ENCODE results near the gene FAM9C. TPM values are rescaled to one million over a fixed set of nuclear protein-coding genes. Genes with fewer than 3 reads are reported as not detected.

Gene FAM9C
- total and polyA plus RNA-seq, 9 of the 15 experiments (the other 6 are each of a cell fraction or from before 2014, with no cell fraction given): not detected

DNA sequence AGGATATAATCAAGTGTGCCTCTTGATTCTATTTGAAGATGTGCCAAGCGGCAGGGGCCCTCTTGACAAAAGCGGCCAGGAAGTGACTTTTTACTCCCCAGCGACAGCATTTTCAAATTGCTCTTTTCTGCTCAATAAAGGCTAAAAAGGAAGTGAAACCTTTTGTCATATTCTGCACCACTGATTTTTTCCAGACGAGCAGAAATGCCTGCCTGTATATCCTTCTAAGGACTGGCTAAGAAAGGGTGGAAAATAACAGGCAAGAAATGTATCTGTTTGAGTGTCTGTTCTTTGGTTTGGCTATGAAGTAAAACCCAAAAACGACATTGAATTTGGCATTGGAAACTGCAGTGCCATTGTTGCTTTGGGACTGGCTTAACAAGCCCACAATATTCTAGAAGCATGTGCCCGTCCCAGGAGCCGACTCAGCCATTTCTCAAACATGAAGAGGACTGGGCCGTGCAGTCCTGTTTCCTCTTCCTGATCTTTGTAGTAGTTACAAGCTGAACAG is 44.1 kb downstream of the FAM9C start:
- POLR2A ChIA-PET: no interaction called here

More for the DNA sequence above, 44.1 kb downstream of the FAM9C start:
- H3K9me3 ChIP-seq (replicated peaks; ENCODE audit: control insufficient read depth, insufficient read depth, low read depth, low read length): no peaks in the 10 kb centered on the region
- no peak overlapping the region for H3K4me3 ChIP-seq
- no peaks in the 10 kb centered on the region for H3K36me3 ChIP-seq (ENCODE audit: control insufficient read depth, insufficient read depth, low read length)
- no peak overlapping the region for H3K27ac ChIP-seq (ENCODE audit: extremely low read depth, low read depth, low read length)
- peaks cover 0 to 2% of the 10 kb centered on the region in 2 experiments; a peak in 2 of 5 replicates for H3K4me1 ChIP-seq (replicated peaks in 1 of 2; ENCODE audit: control insufficient read depth in 2 of 2, insufficient read depth in 2 of 2, low read length in 2 of 2)
- H2AFZ ChIP-seq (ENCODE audit: low read depth, low read length): peak overlapping the region; percentile 57
- H3K27me3 ChIP-seq (ENCODE audit: control insufficient read depth in 2 of 2, insufficient read depth in 2 of 2, low read length in 2 of 2): no peaks in the 10 kb centered on the region
- FAIRE-seq (no peak), ATAC-seq (no peak), DNase-seq (ENCODE audit: extremely low read depth in 1 of 4, low spot score in 3 of 4) (no peak)
- no peak overlapping the region for H3K9ac ChIP-seq (ENCODE audit: insufficient read depth in 1 of 2, low read depth in 2 of 2, low read length in 2 of 2)
- CTCF ChIA-PET (ENCODE audit: low intra/inter-chr PET ratio): no interaction called here
- no peak overlapping the region for H3K4me2 ChIP-seq (ENCODE audit: insufficient read depth, low read length)
- WGBS (ENCODE audit: insufficient coverage, low coverage, missing lambda C conversion rate): 64% methylated on average over 8 of the region's 8 CpGs
- intact Hi-C loops (cut with micrococcal nuclease): no loop called here
- no peaks in the 10 kb centered on the region for H4K20me1 ChIP-seq (replicated peaks; ENCODE audit: control insufficient read depth, insufficient read depth, low read length)
- H3K9me1 ChIP-seq (ENCODE audit: control insufficient read depth, insufficient read depth, low read length): no peaks in the 10 kb centered on the region
- in situ Hi-C loops (cut with MboI): no loop called here
- no TSS peak for BruUV-seq (replicated peaks)
- no peaks in the 10 kb centered on the region for H3K79me2 ChIP-seq (ENCODE audit: control insufficient read depth, insufficient read depth, low read length)
- TF ChIP-seq, protein P1, sequence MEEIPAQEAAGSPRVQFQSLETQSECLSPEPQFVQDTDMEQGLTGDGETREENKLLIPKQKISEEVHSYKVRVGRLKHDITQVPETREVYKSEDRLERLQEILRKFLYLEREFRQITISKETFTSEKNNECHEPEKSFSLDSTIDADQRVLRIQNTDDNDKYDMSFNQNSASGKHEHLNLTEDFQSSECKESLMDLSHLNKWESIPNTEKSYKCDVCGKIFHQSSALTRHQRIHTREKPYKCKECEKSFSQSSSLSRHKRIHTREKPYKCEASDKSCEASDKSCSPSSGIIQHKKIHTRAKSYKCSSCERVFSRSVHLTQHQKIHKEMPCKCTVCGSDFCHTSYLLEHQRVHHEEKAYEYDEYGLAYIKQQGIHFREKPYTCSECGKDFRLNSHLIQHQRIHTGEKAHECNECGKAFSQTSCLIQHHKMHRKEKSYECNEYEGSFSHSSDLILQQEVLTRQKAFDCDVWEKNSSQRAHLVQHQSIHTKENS (CRISPR knock-in tag; IDR thresholded peaks at IDR 0.05): no peak
- no peak for TF ChIP-seq FOXK2 (conservative IDR thresholded peaks at IDR 0.05 in 1 of 2, IDR thresholded peaks at IDR 0.05 in 1 of 2; ENCODE audit: low read depth in 2 of 2)
- no peak for TF ChIP-seq CBX8 (IDR thresholded peaks at IDR 0.05; ENCODE audit: borderline replicate concordance, extremely low read depth, low read depth, low read length, poor library complexity, severe bottlenecking)
- TF ChIP-seq MTF1 (CRISPR knock-in tag; IDR thresholded peaks at IDR 0.05; ENCODE audit: borderline replicate concordance): no peak
- no peak for TF ChIP-seq MEIS2 (IDR thresholded peaks at IDR 0.05; ENCODE audit: partially characterized antibody)
- TF ChIP-seq ZNF75A (CRISPR knock-in tag; IDR thresholded peaks at IDR 0.05): no peak
- TF ChIP-seq RBM15 (IDR thresholded peaks at IDR 0.05; ENCODE audit: insufficient read depth, low read length): no peak
